OCI-LY3 (cell line): ENCODE results near the gene SMARCA4.

ENCODE experiments used
- CTCF ChIP-seq: fragments of 200-600, 300-600 bp; sonication (generic); IDR thresholded peaks from 2 replicates; pipeline ENCODE4 v1.5.1; 2014; ENCODE audit warnings: antibody characterized with exemption, low read length, low read depth
- EZH2phosphoT487 ChIP-seq: fragments of 200-600 bp; shearing (Covaris generic); IDR thresholded peaks from 2 replicates; pipeline ENCODE4 v1.6.1; 2018; ENCODE audit warnings: antibody characterized with exemption, mixed run types, low read depth

GRCh38 chr19:11054628-11055027, 93.8 kb downstream of the SMARCA4 start:
- TF ChIP-seq EZH2phosphoT487 (no peak), CTCF (no peak)
